RWPE1 (cell line): Measurements from ENCODE around the gene DUSP15.

ENCODE experiments used
- CTCF ChIA-PET: fragments of 350-600 bp; sonication (Branson Sonifier 250); formaldehyde crosslinking; extraction: SDS; loops from one replicate; lab custom pipeline; 2021; lab: Yijun Ruan, JAX
- POLR2A ChIA-PET: fragments of 400-600 bp; formaldehyde crosslinking; extraction: SDS; loops from one replicate; lab custom pipeline; 2020; ENCODE audit warnings: antibody characterized with exemption; ENCODE audit not compliant: low non-redundant PET; lab: Yijun Ruan, JAX
- DNase-seq: peaks from one replicate; pipeline ENCODE4 v3.0.0; 2012; ENCODE audit warnings: low spot score
- H3K27ac ChIP-seq: fragments of 450-650 bp; 2 replicates; pipeline ENCODE4 v1.5.1; 2017
- TF ChIP-seq, protein P1 (sequence below): fragments of 450-650 bp; conservative IDR thresholded peaks from 2 replicates; pipeline ENCODE4 v1.5.1; 2017; ENCODE audit warnings: low read depth, mild to moderate bottlenecking

Gene DUSP15

DNA sequence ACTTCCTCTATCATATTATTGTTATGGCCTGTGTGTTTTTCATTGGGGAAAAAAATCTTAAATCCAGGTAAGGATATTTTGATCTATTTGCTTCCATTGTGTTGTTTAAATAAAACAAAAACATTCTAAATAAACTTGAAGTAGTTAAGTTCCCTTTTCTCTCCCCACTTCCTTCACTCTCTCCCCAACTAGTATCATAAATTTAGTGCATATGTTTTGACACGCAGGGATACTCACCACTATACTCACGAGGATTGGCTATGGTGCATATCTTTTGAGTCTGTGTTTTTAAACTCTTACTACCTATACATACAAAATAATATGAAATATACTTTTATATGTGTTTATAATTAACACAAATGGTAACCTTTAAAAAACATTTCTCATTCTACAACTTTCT lies 5.3 kb upstream of the DUSP15 start:
- H3K27ac ChIP-seq = no peak overlapping the region
- CTCF ChIA-PET = no interaction called here
- no peak for DNase-seq
- TF ChIP-seq, protein P1, sequence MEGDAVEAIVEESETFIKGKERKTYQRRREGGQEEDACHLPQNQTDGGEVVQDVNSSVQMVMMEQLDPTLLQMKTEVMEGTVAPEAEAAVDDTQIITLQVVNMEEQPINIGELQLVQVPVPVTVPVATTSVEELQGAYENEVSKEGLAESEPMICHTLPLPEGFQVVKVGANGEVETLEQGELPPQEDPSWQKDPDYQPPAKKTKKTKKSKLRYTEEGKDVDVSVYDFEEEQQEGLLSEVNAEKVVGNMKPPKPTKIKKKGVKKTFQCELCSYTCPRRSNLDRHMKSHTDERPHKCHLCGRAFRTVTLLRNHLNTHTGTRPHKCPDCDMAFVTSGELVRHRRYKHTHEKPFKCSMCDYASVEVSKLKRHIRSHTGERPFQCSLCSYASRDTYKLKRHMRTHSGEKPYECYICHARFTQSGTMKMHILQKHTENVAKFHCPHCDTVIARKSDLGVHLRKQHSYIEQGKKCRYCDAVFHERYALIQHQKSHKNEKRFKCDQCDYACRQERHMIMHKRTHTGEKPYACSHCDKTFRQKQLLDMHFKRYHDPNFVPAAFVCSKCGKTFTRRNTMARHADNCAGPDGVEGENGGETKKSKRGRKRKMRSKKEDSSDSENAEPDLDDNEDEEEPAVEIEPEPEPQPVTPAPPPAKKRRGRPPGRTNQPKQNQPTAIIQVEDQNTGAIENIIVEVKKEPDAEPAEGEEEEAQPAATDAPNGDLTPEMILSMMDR = no peak
- POLR2A ChIA-PET = no interaction called here

DNA sequence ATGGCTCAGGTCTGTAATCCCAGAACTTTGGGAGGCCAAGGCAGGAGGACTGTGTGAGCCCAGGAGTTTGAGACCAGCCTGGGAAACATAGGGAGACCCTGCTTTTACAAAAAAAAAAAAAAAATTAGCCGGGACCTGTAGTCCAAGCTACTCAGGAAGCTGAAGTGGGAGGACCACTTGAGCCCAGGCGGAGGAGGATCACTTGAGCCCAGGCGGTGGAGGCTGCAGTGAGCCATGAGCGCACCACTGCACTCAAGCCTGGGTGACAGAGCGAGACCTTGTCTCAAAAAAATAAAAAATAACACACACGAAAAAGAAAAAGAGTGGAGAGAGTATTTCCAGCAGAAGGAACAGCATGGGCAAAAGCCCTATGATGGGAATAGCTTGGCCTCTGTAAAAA lies 2.1 kb upstream of the DUSP15 start:
- no peak for DNase-seq
- TF ChIP-seq, protein P1 = no peak
- ChIA-PET CTCF (interaction anchor here (0.6 to 4.4 kb wide), 7 partner anchors 9 to 159 kb away, joined by 3 to 16 read pairs (median 5); no protein-coding TSS in a partner anchor), POLR2A (no interaction called here)
- no peak overlapping the region for H3K27ac ChIP-seq

DNA sequence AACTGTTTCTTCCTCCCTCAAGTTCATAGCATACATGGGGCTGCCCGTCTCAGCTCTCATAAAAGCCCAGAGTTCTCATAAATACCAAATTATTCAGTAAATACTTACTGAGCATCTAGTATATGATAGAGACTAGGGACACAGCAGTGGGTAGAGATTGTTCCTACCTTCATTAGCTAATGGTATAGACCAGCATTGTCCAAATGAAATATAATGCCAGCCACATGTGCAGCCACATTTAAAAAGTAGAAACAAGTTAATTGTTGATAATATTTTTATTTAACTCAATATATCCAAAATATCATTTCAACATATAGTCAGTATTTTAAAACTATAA lies 1.3 kb upstream of the DUSP15 start:
- TF ChIP-seq, protein P1 = no peak
- ChIA-PET CTCF (interaction anchor here (0.6 to 4.4 kb wide), 6 partner anchors 19 to 168 kb away, joined by 3 to 16 read pairs (median 4); no protein-coding TSS in a partner anchor), POLR2A (no interaction called here)
- no peak overlapping the region for H3K27ac ChIP-seq
- DNase-seq = no peak

DNA sequence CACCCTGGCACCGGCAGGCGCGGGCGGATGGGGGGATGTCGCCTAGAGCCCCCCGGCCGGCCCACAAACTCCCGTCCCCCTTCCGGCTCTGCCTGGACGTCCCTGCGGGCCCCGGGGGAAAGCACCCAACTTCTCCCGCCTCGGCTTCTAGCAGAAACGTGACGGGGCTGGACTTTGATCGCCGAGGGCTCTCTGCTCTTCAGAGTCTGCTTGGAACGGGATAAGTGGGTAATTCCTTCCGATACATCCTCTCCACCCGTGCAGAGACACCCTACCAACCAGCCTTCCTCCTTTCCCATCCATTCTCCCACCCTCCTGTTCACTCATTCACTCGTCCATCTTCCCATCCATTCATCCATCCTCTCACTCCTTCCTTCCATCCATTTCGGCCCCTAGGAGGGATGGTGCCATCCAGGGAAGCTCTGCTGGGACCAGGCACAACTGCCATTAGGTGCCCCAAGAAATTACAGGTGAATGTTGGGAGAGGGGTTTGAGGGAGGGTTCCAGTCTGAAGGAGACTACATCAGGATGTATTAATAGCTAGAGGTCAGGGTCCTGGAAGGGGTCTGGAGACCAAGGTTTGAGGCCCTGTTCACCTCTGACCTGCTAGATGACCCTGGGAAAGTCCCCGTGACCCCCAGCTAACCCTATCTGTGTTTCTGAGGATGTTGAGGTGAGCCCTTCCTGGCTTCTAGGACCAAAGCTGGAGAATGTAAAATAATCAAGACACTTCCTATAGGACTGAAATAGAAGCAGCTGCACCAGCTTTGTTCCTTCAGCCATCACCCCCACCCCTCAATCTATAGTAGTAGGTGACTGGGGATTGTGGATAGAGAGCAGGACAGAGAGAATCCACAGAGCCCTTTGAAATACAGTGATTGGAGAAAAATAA lies 645 bp upstream of the DUSP15 start:
- POLR2A ChIA-PET = no interaction called here

DNA sequence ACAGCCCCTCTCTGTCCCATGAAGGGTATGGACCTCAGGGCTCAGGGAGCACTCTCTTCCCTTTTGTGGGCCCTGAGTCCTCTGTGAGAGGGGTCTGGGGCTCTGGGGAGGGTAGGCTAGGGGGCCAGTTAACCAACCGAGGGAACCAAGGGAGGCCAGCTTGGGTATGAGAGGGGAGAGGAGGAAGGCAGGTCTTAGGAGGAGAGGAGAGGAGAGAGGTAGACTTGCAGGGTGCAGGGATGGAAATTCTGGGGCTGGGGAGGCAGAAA lies 720 bp downstream of the DUSP15 start:
- TF ChIP-seq, protein P1 = no peak
- ChIA-PET CTCF (interaction anchor here (0.7 to 4.4 kb wide), 2 partner anchors 17 to 47 kb away, joined by 4 to 12 read pairs; no protein-coding TSS in a partner anchor), POLR2A (no interaction called here)
- DNase-seq = no peak
- H3K27ac ChIP-seq = no peak overlapping the region

More for the DNA sequence above, 645 bp upstream of the DUSP15 start:
- CTCF ChIA-PET = interaction anchor here (0.5 to 4.4 kb wide), 6 partner anchors 18 to 234 kb away, joined by 3 to 16 read pairs (median 4); no protein-coding TSS in a partner anchor
- TF ChIP-seq, protein P1 = no peak
- H3K27ac ChIP-seq = no peak overlapping the region
- DNase-seq = no peak

DNA sequence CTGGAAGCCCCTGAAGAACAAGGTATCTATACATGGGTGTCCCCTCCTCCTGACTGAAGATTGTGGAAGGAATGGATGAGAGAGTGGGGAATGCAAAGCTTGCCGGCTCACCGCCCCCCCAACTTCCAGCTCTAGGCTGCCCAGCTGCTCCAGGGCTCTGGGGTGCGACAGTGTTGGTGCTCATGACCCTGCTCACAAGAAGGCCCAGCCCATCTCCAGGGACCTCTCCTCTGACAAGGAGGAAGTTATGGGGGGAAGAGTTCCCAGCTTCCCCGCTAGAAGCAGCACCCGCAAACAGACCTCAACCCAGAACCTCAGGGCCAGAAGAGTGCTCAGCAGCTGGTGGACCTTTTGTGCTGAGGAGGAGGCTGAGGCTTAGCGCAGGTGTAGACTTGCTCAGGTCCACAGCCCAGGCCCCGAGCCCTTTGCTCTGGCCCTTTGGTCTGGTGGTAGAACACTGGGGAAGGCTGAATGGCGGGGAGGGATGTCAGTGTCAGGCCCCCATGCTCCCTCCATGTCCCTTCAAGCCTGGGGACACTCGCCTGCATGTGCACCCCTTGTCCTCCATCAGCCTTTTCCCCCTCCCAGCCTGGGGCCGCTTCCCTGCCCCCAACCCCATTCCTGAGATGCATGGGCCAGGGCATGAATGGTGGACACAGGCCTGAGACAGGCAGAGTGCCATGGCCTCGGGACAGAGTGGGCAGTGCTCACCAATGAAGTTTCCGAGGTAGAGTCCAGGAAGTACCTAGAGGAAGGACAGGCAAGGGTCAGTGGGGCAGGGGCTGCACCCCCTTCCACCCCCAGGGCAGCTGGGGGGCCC lies 1.3 kb downstream of the DUSP15 start:
- no peak for DNase-seq
- POLR2A ChIA-PET = no interaction called here
- TF ChIP-seq, protein P1 = no peak
- CTCF ChIA-PET = interaction anchor here (0.6 to 4.4 kb wide), 4 partner anchors 16 to 83 kb away, joined by 3 to 12 read pairs (median 5); partner anchors contain the start of gene PDRG1
- no peak overlapping the region for H3K27ac ChIP-seq
